Measurements from ENCODE around the gene SORBS1. TPM values are rescaled to one million over a fixed set of nuclear protein-coding genes. Genes with fewer than 3 reads are reported as not detected.

Gene SORBS1
- total RNA-seq, 2 donors from 2014 or later, result 1.4 to 1.6 TPM

GRCh38 chr10:95493862-95494261 is 67.3 kb downstream of the SORBS1 start:
- Mint-ChIP-seq H3K27me3 (peaks cover 0 to 7% of the 10 kb centered on the region in 2 donors), H3K27ac (no peak overlapping the region), H3K4me1 (ENCODE audit: low read depth in 2 of 2) (no peaks in the 10 kb centered on the region), H3K4me3 (no peak overlapping the region), H3K36me3 (no peaks in the 10 kb centered on the region), H3K9me3 (no peaks in the 10 kb centered on the region)
- no peak for ATAC-seq
- no peak for DNase-seq (ENCODE audit: low spot score)

DNA sequence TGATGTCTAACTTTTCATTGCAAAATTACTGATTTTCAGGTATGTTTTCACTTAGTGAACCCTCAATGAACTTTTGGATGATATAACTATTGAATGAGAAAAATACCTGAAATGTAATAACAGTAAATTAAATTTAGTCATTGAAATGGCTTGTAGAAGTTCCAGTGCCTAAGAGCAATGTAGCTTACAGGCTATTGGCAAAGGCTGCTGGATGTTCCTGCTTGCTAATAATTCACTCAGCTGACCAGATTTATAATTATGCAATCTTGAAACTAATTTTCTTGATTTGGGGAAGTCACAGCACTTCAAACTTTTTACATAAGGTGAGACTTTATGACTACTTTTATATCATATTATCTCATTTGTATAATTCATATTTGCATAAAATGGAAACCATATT is 73.2 kb downstream of the SORBS1 start:
- H3K27me3 Mint-ChIP-seq, result no peaks in the 10 kb centered on the region
- peaks cover 0 to 3% of the 10 kb centered on the region in 2 donors for H3K4me1 Mint-ChIP-seq (ENCODE audit: low read depth in 2 of 2)
- H3K36me3 Mint-ChIP-seq, result no peaks in the 10 kb centered on the region
- no peak overlapping the region for H3K4me3 Mint-ChIP-seq
- no peaks in the 10 kb centered on the region for H3K9me3 Mint-ChIP-seq
- no peak for DNase-seq (ENCODE audit: low spot score)
- no peak for ATAC-seq
- H3K27ac Mint-ChIP-seq, result no peak overlapping the region

- Mint-ChIP-seq H3K4me1 (ENCODE audit: low read depth in 2 of 2) (peaks cover 0 to 3% of the 10 kb centered on the region in 2 donors), H3K27me3 (peaks cover 0 to 2% of the 10 kb centered on the region in 2 donors), H3K36me3 (no peaks in the 10 kb centered on the region), H3K9me3 (no peaks in the 10 kb centered on the region), H3K4me3 (no peak overlapping the region), H3K27ac (no peak overlapping the region)
- ATAC-seq, result no peak
- DNase-seq (ENCODE audit: low spot score), result no peak
Measured at GRCh38 chr10:95485056-95485844, 75.9 kb downstream of the SORBS1 start.

DNA sequence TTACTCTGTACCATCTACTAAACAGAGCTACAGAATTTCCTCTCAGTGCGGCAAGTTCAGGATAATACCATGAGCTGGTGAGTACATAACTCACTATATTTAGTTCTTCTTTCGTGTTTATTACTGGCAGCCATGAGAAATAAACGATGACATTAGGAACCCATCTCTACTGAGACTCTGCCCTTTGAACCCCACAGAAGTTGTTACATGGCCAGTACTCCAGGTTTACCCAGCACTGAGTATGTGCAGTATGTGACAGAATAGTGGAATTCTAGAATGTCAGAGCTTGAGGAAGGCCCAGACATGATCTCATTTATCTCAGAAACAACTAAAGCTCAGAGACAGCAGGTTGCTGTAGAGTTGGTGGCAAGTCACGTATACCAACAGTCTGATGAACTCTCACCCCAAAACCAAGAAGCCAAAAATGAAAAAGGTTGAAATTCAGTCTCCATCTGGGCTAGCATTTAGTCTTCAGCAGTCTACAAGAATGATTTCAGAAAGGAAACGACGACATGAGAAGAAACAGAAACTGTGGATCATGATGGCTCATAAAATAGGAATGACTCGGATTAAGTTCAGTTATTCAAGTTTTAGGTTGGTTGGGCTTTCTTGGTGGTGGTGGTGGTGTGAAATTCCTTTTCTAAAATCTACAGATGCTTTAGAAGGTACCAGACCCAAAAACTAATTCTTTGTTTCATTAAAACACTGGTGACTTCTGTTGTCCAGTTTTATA is 78.5 kb downstream of the SORBS1 start:
- ATAC-seq (no peak), DNase-seq (ENCODE audit: low spot score) (no peak)
- peaks cover 0 to 3% of the 10 kb centered on the region in 2 donors for H3K4me1 Mint-ChIP-seq (ENCODE audit: low read depth in 2 of 2)
- H3K27me3 Mint-ChIP-seq, result peaks cover 0 to 2% of the 10 kb centered on the region in 2 donors
- no peak overlapping the region for H3K4me3 Mint-ChIP-seq
- no peak overlapping the region for H3K27ac Mint-ChIP-seq
- no peaks in the 10 kb centered on the region for H3K36me3 Mint-ChIP-seq
- H3K9me3 Mint-ChIP-seq, result no peaks in the 10 kb centered on the region

GRCh38 chr10:95480901-95481491 is 80.2 kb downstream of the SORBS1 start:
- no peak for ATAC-seq
- no peaks in the 10 kb centered on the region for H3K9me3 Mint-ChIP-seq
- no peaks in the 10 kb centered on the region for H3K36me3 Mint-ChIP-seq
- DNase-seq (ENCODE audit: low spot score), result no peak
- peaks cover 0 to 2% of the 10 kb centered on the region in 2 donors for H3K27me3 Mint-ChIP-seq
- no peak overlapping the region for H3K27ac Mint-ChIP-seq
- no peak overlapping the region for H3K4me3 Mint-ChIP-seq
- peaks cover 0 to 3% of the 10 kb centered on the region in 2 donors for H3K4me1 Mint-ChIP-seq (ENCODE audit: low read depth in 2 of 2)

GRCh38 chr10:95480102-95480900 is 80.9 kb downstream of the SORBS1 start:
- Mint-ChIP-seq H3K27ac (no peak overlapping the region), H3K4me1 (ENCODE audit: low read depth in 2 of 2) (peaks cover 0 to under 1% of the 10 kb centered on the region in 2 donors), H3K27me3 (peaks cover 0 to 2% of the 10 kb centered on the region in 2 donors), H3K36me3 (no peaks in the 10 kb centered on the region), H3K4me3 (no peak overlapping the region), H3K9me3 (no peaks in the 10 kb centered on the region)
- ATAC-seq, result no peak
- DNase-seq (ENCODE audit: low spot score), result no peak

DNA sequence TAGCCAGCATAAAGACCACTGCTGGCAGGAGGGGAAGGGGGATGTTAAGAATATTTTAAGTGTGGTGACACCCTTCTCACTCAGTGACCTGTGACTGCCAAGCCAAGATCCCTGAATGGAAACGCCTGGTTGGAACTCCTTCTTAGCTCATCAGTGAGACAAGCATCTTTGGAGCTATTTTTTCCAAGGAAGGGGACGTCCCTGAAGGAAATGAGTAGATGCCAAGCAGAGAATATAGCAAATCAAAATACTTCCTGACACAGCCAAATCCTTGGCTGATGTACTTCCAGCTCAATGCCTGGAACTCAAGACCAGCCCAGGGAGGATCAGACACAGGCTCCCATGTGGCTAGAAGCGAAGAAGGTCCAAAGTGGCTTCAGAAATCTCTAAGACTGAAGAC is 82.2 kb downstream of the SORBS1 start:
- no peaks in the 10 kb centered on the region for H3K36me3 Mint-ChIP-seq
- no peak for ATAC-seq
- peaks cover 0 to 2% of the 10 kb centered on the region in 2 donors for H3K27me3 Mint-ChIP-seq
- DNase-seq (ENCODE audit: low spot score), result no peak
- no peaks in the 10 kb centered on the region for H3K4me1 Mint-ChIP-seq (ENCODE audit: low read depth in 2 of 2)
- H3K27ac Mint-ChIP-seq, result no peak overlapping the region
- H3K9me3 Mint-ChIP-seq, result no peaks in the 10 kb centered on the region
- no peak overlapping the region for H3K4me3 Mint-ChIP-seq

- H3K27ac Mint-ChIP-seq, result no peak overlapping the region
- no peaks in the 10 kb centered on the region for H3K4me1 Mint-ChIP-seq (ENCODE audit: low read depth in 2 of 2)
- H3K4me3 Mint-ChIP-seq, result no peak overlapping the region
- no peak for DNase-seq (ENCODE audit: low spot score)
- H3K9me3 Mint-ChIP-seq, result no peaks in the 10 kb centered on the region
- no peaks in the 10 kb centered on the region for H3K36me3 Mint-ChIP-seq
- no peak for ATAC-seq
- peaks cover 0 to 2% of the 10 kb centered on the region in 2 donors for H3K27me3 Mint-ChIP-seq
Measured at GRCh38 chr10:95478185-95478584, 83.0 kb downstream of the SORBS1 start.

- no peaks in the 10 kb centered on the region for H3K4me1 Mint-ChIP-seq (ENCODE audit: low read depth in 2 of 2)
- ATAC-seq (no peak), DNase-seq (ENCODE audit: low spot score) (no peak)
- no peak overlapping the region for H3K27ac Mint-ChIP-seq
- H3K36me3 Mint-ChIP-seq, result no peaks in the 10 kb centered on the region
- H3K9me3 Mint-ChIP-seq, result no peaks in the 10 kb centered on the region
- H3K4me3 Mint-ChIP-seq, result no peak overlapping the region
- H3K27me3 Mint-ChIP-seq, result peaks cover 0 to 2% of the 10 kb centered on the region in 2 donors
Measured at GRCh38 chr10:95477175-95477520, 84.0 kb downstream of the SORBS1 start.

- Mint-ChIP-seq H3K4me3 (no peak overlapping the region), H3K27ac (no peak overlapping the region), H3K9me3 (no peaks in the 10 kb centered on the region), H3K36me3 (no peaks in the 10 kb centered on the region), H3K27me3 (peaks cover 0 to 2% of the 10 kb centered on the region in 2 donors), H3K4me1 (ENCODE audit: low read depth in 2 of 2) (no peaks in the 10 kb centered on the region)
- DNase-seq (ENCODE audit: low spot score) (no peak), ATAC-seq (no peak)
Measured at GRCh38 chr10:95476469-95477174, 84.5 kb downstream of the SORBS1 start.

DNA sequence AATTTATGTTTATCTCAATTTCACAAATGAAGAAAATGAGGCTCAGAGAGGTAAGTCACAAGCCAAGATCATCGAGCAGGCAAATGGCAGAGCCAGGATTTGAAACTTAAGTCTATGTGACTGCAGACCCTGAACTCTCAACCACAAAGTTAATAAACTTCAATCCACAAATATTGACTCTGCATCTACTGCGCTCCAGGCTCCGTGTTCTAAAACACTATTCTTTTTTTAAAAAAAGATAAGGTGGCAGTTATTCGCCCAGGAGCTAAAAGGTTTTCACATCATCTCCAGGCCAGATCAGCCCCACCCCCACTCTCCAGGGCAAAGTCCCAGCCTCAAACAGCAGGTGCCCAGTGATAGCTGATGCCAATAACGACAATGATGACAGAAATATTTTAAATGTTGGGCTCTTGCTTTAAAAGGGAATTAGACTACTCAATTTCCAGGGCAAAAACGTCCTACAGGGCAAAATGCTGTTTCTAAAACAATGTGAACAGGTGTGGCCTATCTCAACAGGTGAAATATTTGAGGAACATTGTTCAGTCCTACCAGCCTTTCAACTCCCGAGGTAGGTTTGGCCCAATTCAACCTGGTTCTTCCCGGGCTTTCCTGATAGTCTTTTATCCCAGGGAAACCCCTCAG is 85.2 kb downstream of the SORBS1 start:
- H3K27ac Mint-ChIP-seq, result no peak overlapping the region
- H3K9me3 Mint-ChIP-seq, result no peaks in the 10 kb centered on the region
- H3K4me3 Mint-ChIP-seq, result no peak overlapping the region
- no peak for ATAC-seq
- no peaks in the 10 kb centered on the region for H3K36me3 Mint-ChIP-seq
- DNase-seq (ENCODE audit: low spot score), result no peak
- no peaks in the 10 kb centered on the region for H3K4me1 Mint-ChIP-seq (ENCODE audit: low read depth in 2 of 2)
- peaks cover 0 to 5% of the 10 kb centered on the region in 2 donors for H3K27me3 Mint-ChIP-seq

GRCh38 chr10:95475003-95475383 is 86.2 kb downstream of the SORBS1 start:
- no peak overlapping the region for H3K4me3 Mint-ChIP-seq
- H3K4me1 Mint-ChIP-seq (ENCODE audit: low read depth in 2 of 2), result no peaks in the 10 kb centered on the region
- no peak for DNase-seq (ENCODE audit: low spot score)
- ATAC-seq, result no peak
- no peaks in the 10 kb centered on the region for H3K9me3 Mint-ChIP-seq
- H3K27me3 Mint-ChIP-seq, result peaks cover 0 to 3% of the 10 kb centered on the region in 2 donors
- H3K36me3 Mint-ChIP-seq, result no peaks in the 10 kb centered on the region
- no peak overlapping the region for H3K27ac Mint-ChIP-seq
